HG02973 (cell line): ENCODE results near the gene MC2R.

ENCODE experiments used
- ATAC-seq: cut with Tn5 transposase; IDR thresholded peaks from one replicate; pipeline ENCODE4 v1.9.1; 2021; ENCODE audit warnings: moderate library complexity; ENCODE audit not compliant: unreplicated experiment

MC2R gene

DNA sequence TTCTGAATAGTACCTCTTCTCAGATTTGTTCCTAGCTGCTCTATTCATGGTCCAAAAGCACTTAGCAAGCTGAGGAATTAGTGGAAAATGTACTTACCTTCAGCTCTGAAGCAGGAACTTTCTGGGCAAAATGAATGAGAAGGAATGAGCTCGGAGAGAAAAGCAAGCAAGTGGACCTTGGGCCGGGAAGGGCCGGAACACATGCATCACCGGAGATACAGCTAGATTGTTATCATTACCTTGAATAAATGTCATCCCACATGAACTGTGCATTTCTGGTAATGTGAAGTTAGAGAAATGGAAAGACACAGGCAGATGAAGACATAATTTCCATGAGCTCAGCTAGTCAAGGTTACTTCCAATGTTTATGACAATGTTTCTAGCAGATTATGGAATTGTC lies at the start of gene MC2R:
TSS of gene MC2R (minus strand) at position 146 of the 400 bp plus-strand sequence. CDS start 30,018 bp downstream, outside the sequence.
- no peak for ATAC-seq

DNA sequence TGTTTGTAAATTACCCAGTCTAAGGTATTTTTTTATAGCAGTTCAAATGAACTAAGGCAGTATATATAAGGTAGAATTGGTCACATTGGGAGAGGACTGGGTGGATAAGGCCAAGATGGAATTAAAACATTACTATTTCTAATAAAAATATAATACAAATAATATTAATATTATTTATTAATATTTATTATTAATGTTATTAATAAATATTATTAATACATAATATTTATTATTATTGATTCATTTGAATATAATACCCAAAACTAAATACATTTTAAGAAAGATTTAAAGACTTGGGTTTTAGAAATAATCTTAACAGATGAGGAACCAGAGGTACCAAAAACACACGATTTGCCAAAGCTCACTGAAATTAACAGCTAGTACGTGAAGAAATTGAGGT lies 30.5 kb upstream of the MC2R start:
- ATAC-seq: no peak

DNA sequence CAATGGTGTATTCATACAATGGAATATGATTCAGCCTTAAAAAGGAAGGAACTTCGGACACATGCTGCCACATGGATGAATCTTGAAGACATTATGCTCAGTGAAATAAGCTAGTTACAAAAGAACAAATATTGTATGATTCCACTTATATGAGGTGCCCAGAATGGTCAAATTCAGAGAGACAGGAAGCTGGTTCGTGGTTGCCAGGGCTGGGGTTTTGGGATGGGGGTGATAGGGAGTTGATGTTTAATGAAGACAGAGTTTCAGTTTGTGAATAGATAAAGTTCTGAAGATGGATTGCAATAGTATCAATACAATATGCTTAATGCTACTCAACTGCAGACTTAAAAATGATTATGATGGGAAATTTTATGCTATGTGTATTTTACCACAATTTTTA lies 28.0 kb upstream of the MC2R start:
- ATAC-seq: no peak

DNA sequence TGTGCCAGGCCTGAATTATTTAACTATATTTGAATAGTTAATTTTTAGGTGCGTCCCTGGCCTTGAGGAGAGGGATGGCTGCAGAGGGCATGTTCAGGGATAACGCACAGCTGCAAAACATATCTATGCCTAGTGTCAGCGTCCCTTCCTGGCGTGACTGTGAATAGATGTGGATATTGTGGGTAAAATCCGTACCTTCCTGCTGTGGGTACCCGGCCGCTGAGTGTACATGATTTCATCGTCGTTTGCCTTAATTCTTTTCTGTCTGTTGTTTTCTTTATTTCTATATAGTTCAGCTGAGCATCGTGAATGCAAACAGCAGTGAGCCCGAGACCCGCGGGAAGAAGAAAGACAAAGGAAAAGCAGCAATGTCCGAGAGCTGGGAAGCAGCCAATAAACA lies 25.0 kb upstream of the MC2R start:
- no peak for ATAC-seq

DNA sequence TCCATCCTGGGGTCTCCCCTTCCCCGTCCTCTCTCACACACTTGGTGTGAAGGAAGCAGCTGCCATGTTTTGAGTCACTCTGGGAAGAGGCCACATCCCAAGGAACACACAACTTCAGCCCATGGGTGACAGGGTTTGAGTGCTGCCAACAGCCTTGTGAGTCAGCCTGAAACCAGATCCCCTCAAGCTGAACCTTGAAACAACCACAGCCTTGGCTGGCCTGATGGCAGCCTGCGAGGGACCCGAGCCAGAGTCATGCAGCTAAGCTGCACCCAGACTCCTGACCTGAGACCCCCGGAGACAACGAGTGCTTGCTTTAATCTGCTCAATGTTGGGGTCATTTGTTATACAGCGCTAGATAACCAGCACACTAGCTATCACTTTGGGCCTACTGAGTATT lies 19.3 kb upstream of the MC2R start:
- no peak for ATAC-seq

DNA sequence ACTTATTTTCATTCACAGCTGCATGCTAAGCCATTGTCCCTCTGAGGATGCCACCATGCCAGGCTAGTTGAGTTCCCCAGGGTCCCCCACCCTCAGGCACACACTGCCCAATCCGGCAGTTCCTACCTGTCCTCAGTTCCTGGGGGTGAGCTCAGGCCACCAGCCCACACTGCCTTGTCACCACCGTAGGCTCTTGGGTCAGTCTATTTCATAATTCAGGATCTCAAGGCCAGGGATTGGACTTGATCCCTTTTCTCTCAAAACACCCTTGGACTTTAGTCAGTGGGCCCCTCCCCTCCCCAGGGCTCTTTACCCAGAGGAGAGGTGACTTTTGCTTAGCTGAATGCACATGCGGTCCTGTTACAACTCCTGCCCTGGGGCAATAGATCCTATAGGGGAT lies 18.7 kb upstream of the MC2R start:
- ATAC-seq: no peak

DNA sequence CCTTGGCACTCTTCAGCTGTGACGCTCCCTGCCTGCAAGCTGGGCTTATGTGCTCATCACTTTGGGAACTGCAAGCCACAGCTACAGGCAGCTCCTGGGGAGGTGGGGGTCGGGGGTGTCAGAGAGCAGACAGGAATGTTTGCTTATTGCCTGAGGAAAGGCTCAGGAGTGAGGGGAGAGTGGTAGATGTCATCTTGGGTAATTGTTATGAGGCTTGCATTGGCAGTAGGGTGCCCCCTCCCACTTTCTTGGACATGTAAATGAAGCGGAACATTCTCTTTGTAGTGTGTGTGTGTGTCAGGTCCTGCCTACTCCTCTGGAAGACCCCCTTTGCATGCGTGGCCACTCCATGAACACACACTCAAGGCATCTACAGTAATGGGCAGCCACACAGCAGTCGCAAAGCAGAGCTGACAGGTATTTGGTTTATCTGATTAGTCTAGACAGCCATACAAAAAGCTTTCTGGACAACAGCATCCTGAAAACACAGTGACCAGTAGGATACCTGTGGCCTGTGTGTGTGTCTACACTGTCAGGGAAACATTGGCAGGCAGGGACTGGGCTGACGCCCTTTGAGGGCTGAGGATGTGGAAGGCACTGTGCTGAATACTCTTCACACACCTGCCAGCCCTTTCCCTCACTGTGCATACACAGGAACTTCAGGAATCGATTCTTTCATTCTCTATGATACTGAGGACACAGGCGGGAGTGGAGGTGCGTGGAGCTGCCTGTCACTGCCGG lies 17.1 kb upstream of the MC2R start:
- no peak for ATAC-seq

DNA sequence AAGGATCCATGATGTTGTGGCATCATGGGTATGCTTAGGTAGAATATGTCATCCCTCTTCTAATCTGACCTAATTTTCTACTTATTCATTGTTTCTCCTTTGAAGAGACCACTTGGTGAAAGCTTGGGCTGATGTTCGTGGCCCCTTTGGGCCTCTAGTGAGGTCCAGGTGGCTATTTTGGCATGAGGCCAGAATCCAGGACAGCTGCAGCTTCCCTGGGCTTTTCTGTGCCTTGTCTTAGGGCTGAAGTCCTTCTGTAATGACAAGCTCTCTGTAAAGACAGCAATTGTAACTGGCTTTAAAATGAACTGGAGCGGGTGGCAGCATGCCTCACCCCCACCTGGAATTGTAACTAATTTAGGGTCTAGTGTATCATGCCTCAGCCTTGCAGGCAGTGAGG lies 15.6 kb upstream of the MC2R start:
- no peak for ATAC-seq

DNA sequence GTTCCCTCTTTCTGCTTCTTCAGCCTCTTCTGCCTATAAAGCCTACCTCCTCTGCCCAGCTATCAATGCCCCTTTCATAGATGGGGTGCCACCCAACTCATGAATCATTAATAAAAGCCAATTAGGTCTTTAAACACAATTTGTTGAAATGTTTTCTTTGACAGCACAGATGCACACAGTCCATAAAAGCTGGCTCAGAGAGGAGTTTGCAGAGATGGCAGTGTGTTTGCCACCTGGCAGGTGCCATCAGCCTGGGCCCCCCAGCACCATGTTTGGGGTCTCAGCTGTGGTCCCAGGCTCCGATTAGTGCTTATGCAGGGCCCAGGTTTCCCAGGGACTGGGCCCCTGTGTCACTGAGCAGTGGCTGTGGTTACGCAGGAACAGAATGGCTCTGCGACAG lies 7.9 kb upstream of the MC2R start:
- ATAC-seq: no peak

DNA sequence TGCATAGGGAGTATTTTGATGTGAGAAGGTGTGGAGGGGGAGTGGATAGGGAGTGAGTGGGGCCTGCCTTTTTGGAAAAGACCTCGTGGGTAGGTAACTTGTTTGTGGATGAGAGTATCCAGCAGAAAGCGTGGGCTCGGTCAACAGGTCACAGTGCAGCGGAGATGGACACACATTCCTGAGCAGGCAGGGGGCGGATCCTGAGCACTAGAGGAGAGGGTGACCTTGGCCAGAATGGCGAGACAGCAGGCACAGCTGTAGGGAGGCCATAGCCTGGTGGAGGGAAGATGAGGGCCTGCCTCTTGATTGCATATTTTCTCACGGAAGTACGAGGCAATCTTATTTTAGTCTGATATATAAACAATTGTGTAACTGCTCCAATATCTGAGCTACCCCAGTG lies 3.6 kb upstream of the MC2R start:
- no peak for ATAC-seq

DNA sequence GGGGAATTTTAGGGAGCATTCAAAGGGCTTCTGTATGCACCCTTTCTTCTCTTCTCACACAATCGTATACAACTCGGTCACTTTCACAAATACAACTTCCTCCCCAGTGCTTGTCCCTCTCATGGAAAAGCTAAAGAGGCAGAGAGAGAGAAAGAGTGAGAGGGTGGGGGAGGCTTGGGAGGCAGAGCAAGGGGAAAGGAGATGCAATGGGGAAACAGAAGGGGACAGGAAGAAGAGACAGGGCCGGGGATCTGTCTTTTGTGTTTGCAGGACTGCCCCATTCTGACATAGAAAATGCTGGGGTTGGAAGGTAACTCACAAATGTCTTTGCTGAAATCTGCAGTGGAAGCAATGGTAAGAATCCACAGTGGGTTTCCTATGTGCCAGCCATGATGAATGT lies 2.1 kb upstream of the MC2R start:
- ATAC-seq: no peak

DNA sequence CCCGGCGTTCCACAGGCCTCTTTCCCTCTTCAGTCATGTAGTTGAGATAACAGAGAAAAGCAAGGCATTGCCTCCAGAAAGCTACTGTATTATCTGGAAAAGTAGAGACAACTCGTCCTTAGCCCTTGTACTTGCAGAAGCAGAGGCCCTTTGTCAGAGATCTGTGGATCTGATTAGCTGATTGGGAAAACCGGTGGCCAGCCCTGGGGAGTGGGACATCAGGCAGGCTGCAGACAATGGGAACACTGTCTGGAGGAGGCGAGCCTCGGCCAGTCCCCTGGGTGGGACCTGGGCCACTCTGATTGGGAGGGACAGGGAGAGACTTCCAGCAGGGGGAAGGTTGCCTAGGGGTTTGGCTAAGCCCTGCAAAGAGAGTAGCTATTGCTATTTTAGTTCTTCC lies 1.2 kb upstream of the MC2R start:
- ATAC-seq: no peak

DNA sequence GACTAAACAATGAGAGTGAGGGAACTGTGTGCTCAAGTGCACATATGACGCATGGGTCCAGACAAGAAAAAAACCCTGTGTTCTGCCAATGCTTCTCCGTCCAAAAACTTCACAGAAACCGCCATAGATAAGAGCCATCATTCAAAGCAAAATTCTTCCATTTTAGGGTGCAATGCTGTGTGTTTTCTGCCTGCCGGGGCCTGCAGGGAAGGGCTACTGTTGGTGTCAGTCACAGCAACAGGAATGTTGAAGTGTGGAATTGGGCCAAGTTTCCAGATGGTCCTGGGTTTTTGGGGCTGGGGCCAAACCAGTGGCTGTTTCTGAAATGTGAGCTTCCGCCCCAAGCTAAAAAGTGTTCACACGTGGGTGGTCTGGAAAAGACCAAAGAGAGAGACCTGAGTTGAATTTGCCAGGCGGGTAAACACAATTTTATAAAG lies 677 bp upstream of the MC2R start:
- no peak for ATAC-seq

DNA sequence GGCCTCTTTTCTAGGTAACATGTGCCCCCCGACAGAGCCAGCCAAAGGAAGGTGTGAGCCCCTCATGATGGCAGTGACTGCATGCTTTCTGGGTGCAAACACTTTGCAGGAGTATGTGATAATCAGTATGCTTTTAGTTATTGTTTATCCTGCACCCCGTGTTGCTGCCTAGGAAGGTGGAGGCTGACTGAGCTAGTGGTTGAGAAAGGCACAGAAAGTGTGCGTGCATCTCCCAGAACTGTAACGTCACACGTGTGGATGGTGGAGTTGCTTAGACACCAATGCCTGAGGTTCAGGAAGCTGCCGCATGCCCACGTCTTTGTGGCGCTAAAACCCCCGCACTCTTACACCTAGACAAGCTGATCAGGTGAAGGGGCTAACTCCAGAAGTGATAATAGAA lies 580 bp downstream of the MC2R start:
- no peak for ATAC-seq

DNA sequence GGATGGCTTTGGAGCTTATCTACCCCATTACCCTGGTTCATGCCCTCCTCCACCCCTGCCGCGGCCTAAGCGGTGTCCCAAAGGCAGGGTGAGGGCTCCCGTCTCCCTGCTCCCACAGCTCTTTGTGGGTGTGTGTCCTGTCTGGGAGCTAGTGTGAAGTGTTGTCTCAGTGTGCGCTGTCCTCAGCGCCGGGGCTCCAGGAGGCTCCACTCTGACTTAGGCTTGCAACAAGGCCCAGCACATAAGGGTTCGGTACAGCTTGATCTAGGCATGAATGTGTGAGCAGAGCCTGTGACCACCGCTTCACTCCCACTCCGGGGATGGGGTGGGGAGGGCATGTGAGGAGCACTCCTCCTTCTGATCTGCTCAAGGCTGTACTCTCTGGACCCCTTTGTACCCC lies 1.2 kb downstream of the MC2R start:
- no peak for ATAC-seq

DNA sequence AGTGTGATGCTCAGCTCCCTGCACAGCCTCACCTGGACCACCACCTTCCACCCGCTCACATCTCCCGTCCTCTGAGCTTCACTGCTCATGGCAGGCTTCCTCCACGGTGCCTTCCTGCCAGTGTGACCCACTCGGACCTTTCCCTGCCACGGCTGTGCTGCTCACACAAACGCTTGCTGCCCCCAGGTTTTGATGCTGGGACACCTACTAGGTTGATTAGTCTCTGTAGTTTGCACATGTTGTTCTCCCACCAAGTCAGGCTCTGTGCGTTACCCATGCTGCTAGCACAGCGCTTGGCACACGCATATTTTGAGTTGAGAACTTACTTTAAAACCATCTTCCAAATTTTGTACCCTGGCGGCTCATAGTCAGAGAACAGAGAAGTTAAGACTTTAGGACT lies 2.1 kb downstream of the MC2R start:
- no peak for ATAC-seq

DNA sequence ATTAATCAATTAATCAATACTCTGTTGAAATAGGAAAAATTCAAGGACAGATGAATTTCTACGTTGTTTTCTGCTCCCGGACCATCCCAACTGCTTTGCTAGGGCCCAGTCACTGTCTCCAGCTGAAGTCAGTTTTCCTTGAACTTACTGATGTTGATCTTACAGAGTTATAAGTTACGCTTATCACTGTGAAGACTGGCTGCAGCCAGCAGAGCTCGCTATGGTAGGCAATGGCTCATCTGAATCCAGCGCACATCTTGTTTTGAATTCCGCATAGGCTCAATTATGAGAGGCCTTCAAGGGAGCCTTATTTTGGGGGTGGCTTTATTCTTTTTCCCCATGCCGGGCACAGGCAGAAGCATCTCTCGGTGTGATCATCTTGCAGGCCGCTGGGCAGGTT lies 2.7 kb downstream of the MC2R start:
- no peak for ATAC-seq

DNA sequence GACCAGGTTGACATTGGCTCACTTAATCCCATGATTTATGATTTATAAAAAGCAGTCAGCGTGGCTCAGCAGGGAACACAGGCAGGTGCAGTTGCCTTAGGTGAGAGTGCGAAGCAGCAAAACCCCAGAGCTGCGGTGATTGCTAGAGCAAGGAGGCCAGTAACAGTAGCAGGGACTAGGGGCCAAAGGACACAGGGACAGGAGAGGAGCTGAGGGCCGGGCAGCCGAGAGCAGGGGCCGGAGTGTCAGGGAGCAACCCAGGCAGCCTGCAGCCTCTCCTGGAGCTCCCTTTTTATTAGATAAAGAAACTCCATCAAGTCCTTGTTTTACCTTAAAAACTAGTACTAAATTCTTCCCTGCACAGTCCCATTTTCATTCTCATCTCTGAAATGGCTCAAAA lies 4.3 kb downstream of the MC2R start:
- no peak for ATAC-seq

DNA sequence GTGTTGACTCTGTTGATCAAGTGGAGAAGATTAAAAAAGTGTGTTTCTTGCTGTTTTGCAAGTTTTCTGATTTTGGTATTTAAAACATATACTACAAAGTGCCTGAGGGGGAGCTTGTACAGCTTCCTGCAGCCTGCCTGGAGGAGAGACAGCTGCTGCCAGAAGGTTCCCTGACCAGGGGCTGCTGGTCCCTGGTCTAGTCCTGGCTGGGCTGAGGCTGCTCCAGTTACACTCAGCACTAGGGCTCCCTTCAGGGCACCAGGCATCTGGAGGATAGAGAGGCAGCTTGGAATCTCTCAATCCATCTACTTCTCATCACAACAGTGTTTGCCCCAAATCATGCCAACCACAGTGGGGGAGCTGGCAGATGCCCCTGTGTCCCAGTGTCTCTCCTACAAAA lies 4.8 kb downstream of the MC2R start:
- ATAC-seq: no peak

DNA sequence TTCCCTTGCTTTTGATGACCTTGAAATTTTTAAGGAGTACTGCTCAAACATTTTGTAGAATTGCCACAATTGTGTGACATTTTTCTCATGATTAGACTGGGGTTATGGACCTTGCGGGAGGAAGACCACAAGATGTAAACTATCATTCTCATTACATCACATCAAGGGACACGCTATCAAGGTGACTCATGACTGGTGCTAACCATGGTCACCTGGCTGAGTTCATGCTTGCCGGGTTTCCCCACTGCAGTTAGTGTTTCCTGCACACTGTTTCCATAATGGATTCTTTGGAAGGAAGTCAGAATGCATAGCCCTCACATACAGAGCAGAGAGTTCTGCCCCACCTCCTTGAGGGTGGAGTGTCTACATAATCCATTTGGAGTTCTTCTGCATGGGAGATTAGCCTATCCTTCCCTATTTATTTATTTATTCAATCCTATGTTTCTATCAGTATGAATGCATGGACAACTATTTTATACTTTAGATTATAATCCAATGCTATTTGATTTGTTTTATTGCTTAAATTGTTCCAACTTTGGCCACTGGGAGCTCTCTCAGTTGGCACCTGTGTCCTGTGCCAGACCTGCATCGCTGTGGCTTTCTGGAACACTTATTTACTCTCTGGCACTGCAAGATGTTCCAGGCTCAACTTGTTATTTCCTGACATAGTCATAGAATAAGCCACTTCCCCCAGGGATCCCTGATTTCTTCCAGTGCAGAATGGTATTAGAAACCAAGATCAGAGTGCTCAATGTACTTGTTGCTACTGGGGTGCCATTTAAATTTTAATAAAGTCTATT lies 6.0 kb downstream of the MC2R start:
- ATAC-seq: no peak

DNA sequence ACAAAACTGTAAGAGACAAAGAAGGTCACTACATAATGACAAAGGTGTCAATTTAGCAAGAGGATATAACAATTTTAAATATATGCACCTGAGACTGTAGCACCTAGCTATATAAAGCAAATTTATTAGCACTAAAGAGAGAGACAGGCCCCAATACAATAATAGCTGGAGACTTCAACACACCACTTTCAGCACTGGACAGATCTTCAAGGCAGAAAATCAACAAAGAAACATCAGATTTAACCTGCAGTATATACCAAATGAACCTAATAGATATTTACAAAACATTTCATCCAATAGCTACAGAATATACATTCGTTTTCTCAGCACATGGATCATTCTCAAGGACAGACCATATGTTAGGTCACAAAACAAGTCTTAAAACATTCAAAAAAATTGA lies 14.7 kb downstream of the MC2R start:
- ATAC-seq: no peak

DNA sequence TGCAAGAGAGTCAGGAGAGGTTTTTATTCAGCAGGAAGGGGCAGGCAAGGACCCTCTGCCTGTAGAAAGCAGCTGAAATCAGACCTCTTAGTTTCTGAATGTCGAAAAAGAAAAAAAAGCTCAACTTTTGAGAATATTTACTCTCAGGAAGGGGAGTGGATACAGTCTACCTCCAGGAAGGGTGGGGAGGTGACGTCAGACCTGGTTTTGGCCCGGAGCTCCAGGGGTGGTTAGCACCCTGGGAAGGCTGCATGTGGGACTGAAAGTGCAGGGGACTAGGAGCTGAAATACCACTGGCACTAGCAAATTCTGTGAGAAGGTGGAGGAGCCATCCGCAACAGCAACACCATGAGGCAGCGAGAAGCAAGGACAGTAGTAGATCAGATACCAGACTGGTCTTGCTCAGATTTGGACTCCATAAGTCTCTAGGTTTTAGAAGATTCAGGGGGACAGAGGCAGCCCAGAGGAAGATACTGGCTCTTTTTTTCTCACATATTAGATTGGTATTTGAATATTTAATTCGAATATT lies 19.8 kb downstream of the MC2R start:
- no peak for ATAC-seq
